Parathyroid adenoma (tissue), 2 donors: ENCODE results near the gene ATP1B1.

Source experiments
- H2AFZ ChIP-seq: fragments of 300-600 bp; sonication (generic); one replicate; pipeline ENCODE4 v1.7.0; 2017; ENCODE audit warnings: antibody characterized with exemption, mild to moderate bottlenecking
- H3K27ac ChIP-seq: fragments of 300-600 bp; sonication (generic); one replicate; pipeline ENCODE4 v1.7.0; 2017
- H3K27me3 ChIP-seq: fragments of 300-600 bp; sonication (generic); one replicate; pipeline ENCODE4 v1.7.0; 2017; ENCODE audit warnings: low read length; ENCODE audit not compliant: control insufficient read depth, insufficient read depth
- H3K36me3 ChIP-seq: fragments of 300-600 bp; sonication (generic); one replicate; pipeline ENCODE4 v1.7.0; 2017; ENCODE audit warnings: low read length; ENCODE audit not compliant: control insufficient read depth, insufficient read depth
- H3K4me1 ChIP-seq: fragments of 300-600 bp; sonication (generic); one replicate; pipeline ENCODE4 v1.7.0; 2017; ENCODE audit warnings: control low read depth
- H3K4me2 ChIP-seq: fragments of 300-600 bp; sonication (generic); one replicate; pipeline ENCODE4 v1.7.0; 2017; ENCODE audit warnings: low read length
- H3K4me3 ChIP-seq: fragments of 300-600 bp; sonication (generic); one replicate; pipeline ENCODE4 v1.7.0; 2017; ENCODE audit warnings: low read depth, low read length
- H3K79me2 ChIP-seq: fragments of 300-600 bp; sonication (generic); one replicate; pipeline ENCODE4 v1.7.0; 2017; ENCODE audit warnings: control low read depth
- H3K9ac ChIP-seq: fragments of 300-600 bp; sonication (generic); one replicate; pipeline ENCODE4 v1.7.0; 2017; ENCODE audit warnings: mild to moderate bottlenecking
- H3K9me3 ChIP-seq: fragments of 300-600 bp; sonication (generic); one replicate; pipeline ENCODE4 v1.7.0; 2017; ENCODE audit warnings: low read length; ENCODE audit not compliant: control insufficient read depth
- CTCF ChIP-seq: fragments of 300-600 bp; sonication (generic); IDR thresholded peaks from one replicate; pipeline ENCODE4 v1.7.0; 2017; ENCODE audit warnings: antibody characterized with exemption, mild to moderate bottlenecking
- donor health status: primary hyperparathyroidism.

The ATP1B1 gene

GRCh38 chr1:169106095-169106920 lies at the start of gene ATP1B1:
TSS of gene ATP1B1 (plus strand) at chr1:169106690. CDS start at chr1:169106830, 140 bp downstream.
- H3K9ac ChIP-seq = peak within 1 kb of the TSS; percentile 78
- H3K27me3 ChIP-seq = no peaks in the 10 kb centered on the region
- peak within 1 kb of the TSS; percentile 94 for H3K4me2 ChIP-seq
- peak within 1 kb of the TSS; percentile 65 for H2AFZ ChIP-seq
- no peaks in the 10 kb centered on the region for H3K9me3 ChIP-seq
- H3K4me1 ChIP-seq = peaks cover 18% of the 10 kb centered on the region
- H3K36me3 ChIP-seq = no peaks in the 10 kb centered on the region
- peaks cover 31% of the 10 kb centered on the region for H3K79me2 ChIP-seq
- TF ChIP-seq CTCF = peak; percentile 57
- H3K27ac ChIP-seq = peak within 1 kb of the TSS; percentile 96
- peak within 1 kb of the TSS; percentile 100 for H3K4me3 ChIP-seq

GRCh38 chr1:169059421-169059820 lies 47.1 kb upstream of the ATP1B1 start:
- Histone ChIP-seq H3K4me3 (no peak overlapping the region), H3K9ac (no peak overlapping the region), H3K79me2 (no peaks in the 10 kb centered on the region), H3K27me3 (no peaks in the 10 kb centered on the region), H2AFZ (no peak overlapping the region), H3K4me1 (peaks cover 18% of the 10 kb centered on the region), H3K36me3 (no peaks in the 10 kb centered on the region), H3K9me3 (no peaks in the 10 kb centered on the region), H3K4me2 (no peak overlapping the region), H3K27ac (no peak overlapping the region)
- TF ChIP-seq CTCF = no peak

GRCh38 chr1:169060043-169060722 lies 46.3 kb upstream of the ATP1B1 start:
- H3K9ac ChIP-seq = no peak overlapping the region
- no peaks in the 10 kb centered on the region for H3K79me2 ChIP-seq
- H2AFZ ChIP-seq = peak overlapping the region; percentile 61
- peak overlapping the region; percentile 71 for H3K27ac ChIP-seq
- peaks cover 18% of the 10 kb centered on the region for H3K4me1 ChIP-seq
- H3K27me3 ChIP-seq = no peaks in the 10 kb centered on the region
- H3K4me2 ChIP-seq = no peak overlapping the region
- no peak for TF ChIP-seq CTCF
- no peaks in the 10 kb centered on the region for H3K36me3 ChIP-seq
- no peaks in the 10 kb centered on the region for H3K9me3 ChIP-seq
- H3K4me3 ChIP-seq = no peak overlapping the region

GRCh38 chr1:169060919-169061639 lies 45.4 kb upstream of the ATP1B1 start:
- H3K9ac ChIP-seq = no peak overlapping the region
- H2AFZ ChIP-seq = peak overlapping the region; percentile 33
- peak overlapping the region; percentile 46 for H3K4me2 ChIP-seq
- TF ChIP-seq CTCF = no peak
- H3K36me3 ChIP-seq = no peaks in the 10 kb centered on the region
- H3K4me3 ChIP-seq = no peak overlapping the region
- peaks cover 18% of the 10 kb centered on the region for H3K4me1 ChIP-seq
- H3K27ac ChIP-seq = peak overlapping the region; percentile 71
- no peaks in the 10 kb centered on the region for H3K27me3 ChIP-seq
- no peaks in the 10 kb centered on the region for H3K79me2 ChIP-seq
- H3K9me3 ChIP-seq = no peaks in the 10 kb centered on the region
